GM12891 (cell line): ENCODE results near the gene TRPM3.

ENCODE experiments used
- PAX5 ChIP-seq: IDR thresholded peaks from 2 replicates; pipeline ENCODE4 v1.6.1; 2011; ENCODE audit warnings: low read length, moderate library complexity, mild to moderate bottlenecking; ENCODE audit not compliant: insufficient read depth, severe bottlenecking
- POLR2A ChIP-seq: IDR thresholded peaks from 2 replicates; pipeline ENCODE4 v1.6.1; 2011; ENCODE audit warnings: low read depth, low read length, control low read depth
- POLR2AphosphoS5 ChIP-seq: IDR thresholded peaks from 2 replicates; pipeline ENCODE4 v1.6.1; 2011; ENCODE audit warnings: low read depth, low read length, control low read depth
- POU2F2 ChIP-seq: IDR thresholded peaks from 2 replicates; pipeline ENCODE4 v1.6.1; 2011; ENCODE audit warnings: low read depth, mild to moderate bottlenecking, control low read depth, low read length, moderate library complexity
- SPI1 ChIP-seq: IDR thresholded peaks from 2 replicates; pipeline ENCODE4 v1.6.1; 2011; ENCODE audit warnings: low read depth, low read length, control low read depth
- TAF1 ChIP-seq: IDR thresholded peaks from 2 replicates; pipeline ENCODE4 v1.6.1; 2011; ENCODE audit warnings: low read depth, low read length, control low read depth

- no peak for TF ChIP-seq POLR2A
- no peak for TF ChIP-seq POLR2AphosphoS5
- TF ChIP-seq TAF1 = no peak
- TF ChIP-seq POU2F2 = no peak
- TF ChIP-seq SPI1 = no peak
- no peak for TF ChIP-seq PAX5
Observed at GRCh38 chr9:70861376-70861775, 260.0 kb downstream of the TRPM3 start.
